Stomach (tissue), 9 donors: ENCODE results near the gene VSTM1. TPM values are rescaled to one million over a fixed set of nuclear protein-coding genes. Genes with fewer than 3 reads are reported as not detected.

Experiments used
- DNase-seq, 2 donors: peaks; one replicate each; pipeline versions ENCODE4 v3.0.0 to v3.0.0-alpha.2; 2013 to 2019
- H3K27ac ChIP-seq, 5 donors: fragments of 200-600 bp in 4 of 5; sonication (generic) in 4 of 5; one replicate each; pipeline ENCODE4 v1.5.1; 2013 to 2019; ENCODE audit warnings: mild to moderate bottlenecking in 1 of 5, moderate library complexity in 1 of 5
- H3K27me3 ChIP-seq, 3 donors: fragments of 200-600 bp; sonication (generic); one replicate each; pipeline ENCODE4 v1.5.1; 2017 to 2019; ENCODE audit warnings: mixed run types in 1 of 3
- H3K36me3 ChIP-seq, 4 donors: fragments of 200-600 bp; sonication (generic); 1 replicate in 3 of 4; 2 replicates in 1 of 4; pipeline ENCODE4 v1.5.1; 2016 to 2019
- H3K4me1 ChIP-seq, 4 donors: fragments of 200-600 bp; sonication (generic); one replicate each; pipeline ENCODE4 v1.5.1; 2016 to 2019
- H3K4me3 ChIP-seq, 4 donors: fragments of 200-600 bp; sonication (generic) in 3 of 4; one replicate each; pipeline ENCODE4 v1.5.1; 2016 to 2019; ENCODE audit warnings: mild to moderate bottlenecking in 1 of 4
- H3K9me3 ChIP-seq, 4 donors: fragments of 200-600 bp; sonication (generic); one replicate each; pipeline ENCODE4 v1.5.1; 2016 to 2019
- CTCF ChIP-seq, 7 experiments: fragments of 450-650 bp in 4 of 7; fragments of 200-600 bp in 3 of 7; sonication (generic) in 3 of 7; IDR thresholded peaks; one replicate each; pipeline ENCODE4 v1.5.1; 2016 to 2019; ENCODE audit warnings: antibody characterized with exemption in 7 of 7, control low read depth in 2 of 7, mild to moderate bottlenecking in 1 of 7
- EP300 ChIP-seq: sonication (generic); formaldehyde crosslinking; IDR thresholded peaks from one replicate; pipeline ENCODE4 v1.6.1; 2017; ENCODE audit warnings: antibody characterized with exemption
- POLR2A ChIP-seq, 4 donors: fragments of 450-650 bp; IDR thresholded peaks; one replicate each; pipeline ENCODE4 v1.6.1; 2016; ENCODE audit warnings: antibody characterized with exemption in 4 of 4, control low read depth in 2 of 4, mild to moderate bottlenecking in 1 of 4, moderate library complexity in 1 of 4
- POLR2AphosphoS5 ChIP-seq, 3 donors: sonication (generic); formaldehyde crosslinking; IDR thresholded peaks; one replicate each; pipeline ENCODE4 v1.6.1; 2016; ENCODE audit warnings: antibody characterized with exemption in 3 of 3
- WGBS, 5 donors: extraction: QIAGEN DNeasy Blood & Tissue Kit in 3 of 5; methylation state at CpG; one replicate each; pipeline versions ENCODE4 v1.1.5 to v1.1.7; 2013 to 2018; 5-methylcytosine and 5-hydroxymethylcytosine counted together
- intact Hi-C: fragments of 100-400 bp; cut with DNase I; formaldehyde crosslinking; loops from one replicate; pipeline ENCODE4 v1.15.1; 2023; ENCODE audit warnings: low total_unique reads
- polyA plus RNA-seq, 3 donors: library from polyadenylated mRNA; stranded (reverse); fragments of 200-250 nt; gene quantifications; one replicate each; pipeline ENCODE4 v1.2.3, GENCODE V29; 2013
- total RNA-seq, 5 donors: library from RNA; depleted of rRNA; stranded (reverse); fragments of >200 nt; gene quantifications; one replicate each; pipeline versions ENCODE4 v1.1.0 to v1.2.3, GENCODE V29; 2014 to 2016
- donor health status: healthy with polysubstance abuse.
- donor health status: Bipolar disorder and iron deficiency.
- donor health status: healthy.

VSTM1 gene
- total and polyA plus RNA-seq, 8 donors: not detected

- H3K4me1 ChIP-seq: no peaks in the 10 kb centered on the region
- H3K36me3 ChIP-seq: no peaks in the 10 kb centered on the region
- intact Hi-C loops: no loop called here
- 58 to 75% (median 66%) methylated on average over 5 of the region's 5 CpGs for WGBS, 5 donors
- TF ChIP-seq EP300 (no peak), POLR2A (IDR thresholded peaks at IDR 0.05) (no peak), POLR2AphosphoS5 (IDR thresholded peaks at IDR 0.05) (no peak), CTCF (IDR thresholded peaks at IDR 0.05) (no peak)
- peaks cover 0 to under 1% (median 0%) of the 10 kb centered on the region in 3 donors for H3K27me3 ChIP-seq
- H3K27ac ChIP-seq: no peak overlapping the region
- no peak for DNase-seq
- no peak overlapping the region for H3K4me3 ChIP-seq
- peaks cover 0 to 19% (median 14%) of the 10 kb centered on the region in 4 donors for H3K9me3 ChIP-seq
These were observed 5.8 kb upstream of the VSTM1 start for GRCh38 chr19:54069470-54069869.

GRCh38 chr19:54062643-54063042 is 1.1 kb downstream of the VSTM1 start:
- H3K4me1 ChIP-seq: no peaks in the 10 kb centered on the region
- intact Hi-C loops: no loop called here
- peaks cover 0 to 6% (median 0%) of the 10 kb centered on the region in 4 donors for H3K9me3 ChIP-seq
- TF ChIP-seq EP300 (no peak), POLR2AphosphoS5 (IDR thresholded peaks at IDR 0.05) (no peak), POLR2A (IDR thresholded peaks at IDR 0.05) (no peak), CTCF (IDR thresholded peaks at IDR 0.05) (no peak)
- WGBS, 5 donors: 67 to 75% (median 67%) methylated on average over 9 of the region's 9 CpGs
- H3K27me3 ChIP-seq: peaks cover 0 to 23% (median 0%) of the 10 kb centered on the region in 3 donors
- H3K36me3 ChIP-seq: no peaks in the 10 kb centered on the region
- no peak for DNase-seq
- no peak overlapping the region for H3K27ac ChIP-seq
- H3K4me3 ChIP-seq: no peak overlapping the region

DNA sequence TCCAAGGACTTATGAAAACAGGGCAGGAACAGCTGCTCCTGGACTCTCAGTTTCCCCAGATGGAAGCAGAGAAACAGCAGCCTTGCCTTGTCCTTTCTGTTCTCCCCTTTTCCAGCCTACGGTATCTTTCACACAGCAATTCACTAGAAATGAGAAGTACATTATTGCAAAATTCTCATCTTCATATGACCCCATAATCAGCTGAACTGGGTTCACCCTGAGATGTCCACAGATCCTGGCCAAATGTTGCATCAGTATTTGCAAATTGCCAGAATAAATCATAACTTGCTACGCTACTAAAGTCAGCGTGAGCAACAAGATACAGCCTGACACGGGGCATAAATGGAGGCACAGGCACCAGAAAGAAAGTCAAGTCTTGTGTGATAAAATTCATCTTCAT is 16.1 kb downstream of the VSTM1 start:
- H3K9me3 ChIP-seq: peaks cover 0 to 6% (median 3%) of the 10 kb centered on the region in 4 donors
- DNase-seq: no peak
- H3K4me1 ChIP-seq: no peaks in the 10 kb centered on the region
- intact Hi-C loops: no loop called here
- peaks cover 0 to 56% (median 0%) of the 10 kb centered on the region in 3 donors for H3K27me3 ChIP-seq
- H3K36me3 ChIP-seq: no peaks in the 10 kb centered on the region
- no peak overlapping the region for H3K27ac ChIP-seq
- no peak overlapping the region for H3K4me3 ChIP-seq
- no peak for TF ChIP-seq POLR2A (IDR thresholded peaks at IDR 0.05)
- no peak for TF ChIP-seq EP300
- TF ChIP-seq CTCF (IDR thresholded peaks at IDR 0.05): no peak
- no peak for TF ChIP-seq POLR2AphosphoS5 (IDR thresholded peaks at IDR 0.05)
- 77 to 86% (median 84%) methylated on average over 4 of the region's 4 CpGs for WGBS, 5 donors

DNA sequence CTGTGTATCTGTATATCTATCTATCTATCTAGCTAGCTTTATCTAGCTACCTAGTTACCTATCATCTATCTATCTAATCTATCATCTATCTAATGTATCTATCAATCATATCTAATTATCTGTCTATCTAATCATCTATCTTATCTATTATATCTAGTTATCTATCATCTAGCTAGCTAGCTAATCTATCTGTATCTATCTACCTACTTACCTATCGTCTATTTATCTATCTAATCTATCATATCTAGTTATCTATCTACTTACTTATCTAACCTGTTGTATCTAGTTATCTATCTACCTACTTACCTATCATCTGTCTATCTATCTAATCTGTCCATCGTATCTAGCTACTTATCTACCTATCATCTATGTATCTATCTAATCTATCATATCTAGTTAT is 17.9 kb downstream of the VSTM1 start:
- TF ChIP-seq EP300 (no peak), POLR2AphosphoS5 (IDR thresholded peaks at IDR 0.05) (no peak), POLR2A (IDR thresholded peaks at IDR 0.05) (no peak), CTCF (IDR thresholded peaks at IDR 0.05) (no peak)
- 72 to 80% (median 78%) methylated on average over 2 of the region's 2 CpGs for WGBS, 5 donors
- H3K27me3 ChIP-seq: peaks cover 0 to 61% (median 0%) of the 10 kb centered on the region in 3 donors
- H3K4me1 ChIP-seq: no peaks in the 10 kb centered on the region
- no peak for DNase-seq
- H3K4me3 ChIP-seq: no peak overlapping the region
- H3K36me3 ChIP-seq: no peaks in the 10 kb centered on the region
- intact Hi-C loops: no loop called here
- H3K27ac ChIP-seq: no peak overlapping the region
- peaks cover 0 to 6% (median 3%) of the 10 kb centered on the region in 4 donors for H3K9me3 ChIP-seq
